ENCODE measurements around the gene MRPS10.

- TF ChIP-seq GATA2 (IDR thresholded peaks at IDR 0.05; ENCODE audit: low read depth, low read length) (no peak), GATA3 (IDR thresholded peaks at IDR 0.05; ENCODE audit: low read depth, low read length) (no peak)
These were observed 59.0 kb downstream of the MRPS10 start for GRCh38 chr6:42158631-42159030.
